Endometrial microvascular endothelial cells (primary cell): ENCODE measurements around the gene STAB1. TPM values are rescaled to one million over a fixed set of nuclear protein-coding genes. Genes with fewer than 3 reads are reported as not detected.

ENCODE experiments used
- in situ Hi-C: cut with HindIII; loops from 2 replicates; pipeline ENCODE4 v1.10.0; 2017; ENCODE audit warnings: low sequenced_read_pairs, low pct_unique_long_range_greater_than_20kb; ENCODE audit errors: inconsistent ontology term
- total RNA-seq: library from RNA; depleted of rRNA; stranded (reverse); fragments of >200 nt; gene quantifications from one replicate; pipeline ENCODE4 v1.2.3, GENCODE V29; 2015; ENCODE audit errors: inconsistent ontology term

The STAB1 gene
- total RNA-seq, 1 donor from 2014 or later, result 259 TPM

DNA sequence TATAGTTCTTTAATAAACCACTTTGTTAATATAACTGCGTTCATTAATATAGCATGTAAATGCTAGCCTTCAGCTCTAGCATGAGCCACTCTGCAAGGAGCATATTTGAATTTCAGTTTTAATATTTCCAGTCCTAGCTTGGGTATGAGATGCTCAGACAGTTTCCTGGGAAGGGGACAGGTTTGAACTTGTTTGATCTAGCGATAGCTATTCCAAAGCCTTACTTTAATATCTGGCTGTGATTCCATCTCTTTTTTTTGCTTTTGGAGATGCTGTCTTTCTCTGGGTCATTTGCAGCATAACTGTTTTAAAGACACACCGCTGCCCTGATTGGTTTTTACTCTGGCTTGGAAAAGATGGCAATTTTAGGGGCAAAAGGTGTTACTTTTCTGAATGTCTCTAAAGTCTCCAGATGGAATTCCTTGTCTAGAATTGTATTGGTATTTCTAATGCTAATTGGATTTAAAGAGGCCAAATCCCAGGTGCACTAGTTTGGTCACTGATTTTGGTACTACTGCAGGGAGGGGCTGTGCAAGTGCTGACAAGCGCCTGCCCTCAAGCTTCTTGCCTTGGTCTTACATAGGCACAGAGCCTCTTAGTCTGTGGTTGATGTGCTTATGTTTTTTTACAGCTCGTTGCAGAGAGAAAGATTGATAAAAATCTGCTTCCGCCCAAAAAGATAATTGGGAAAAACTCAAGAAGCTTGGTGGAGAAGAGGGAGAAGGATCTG is 36.9 kb upstream of the STAB1 start:
- in situ Hi-C loops, result loop anchor here (25.0 kb wide), 1 partner anchor 104 kb away; no protein-coding TSS in a partner anchor

DNA sequence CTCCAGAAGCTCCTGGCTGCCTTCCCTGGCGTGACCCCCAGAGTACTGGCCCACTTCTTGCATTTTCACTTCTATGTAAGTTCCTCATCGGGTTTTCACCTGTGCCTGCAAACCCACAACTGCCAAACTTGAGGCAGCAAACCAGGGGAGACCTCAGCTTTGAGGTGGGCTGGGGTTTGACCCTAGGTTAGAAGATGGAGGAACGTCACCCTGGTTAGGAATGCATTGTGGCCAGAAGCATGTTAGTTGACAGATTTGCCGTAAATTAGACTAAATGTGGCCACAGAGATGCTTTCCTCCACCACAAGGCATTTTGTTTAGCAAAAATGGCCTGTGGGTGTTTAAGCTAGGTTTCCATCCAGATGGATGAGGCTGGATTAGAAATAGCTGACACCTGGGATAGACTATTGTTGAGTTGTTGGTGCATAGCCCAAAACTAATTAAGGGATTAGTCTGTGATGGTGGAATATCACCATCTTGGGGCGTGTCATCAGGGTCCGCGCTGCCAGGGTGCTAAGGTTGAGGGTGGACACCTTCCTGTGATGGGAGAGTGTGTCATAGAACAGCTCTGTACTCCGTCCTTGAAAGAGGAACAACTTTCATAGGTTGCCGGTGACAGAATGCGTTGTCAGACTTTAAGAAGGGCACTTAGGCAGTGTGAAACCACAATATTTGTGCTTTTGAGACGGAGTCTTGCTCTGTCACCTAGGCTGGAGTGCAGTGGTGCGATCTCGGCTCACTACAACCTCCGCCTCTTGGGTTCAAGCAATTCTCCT is 36.2 kb upstream of the STAB1 start:
- in situ Hi-C loops, result loop anchor here (25.0 kb wide), 1 partner anchor 103 kb away; no protein-coding TSS in a partner anchor

DNA sequence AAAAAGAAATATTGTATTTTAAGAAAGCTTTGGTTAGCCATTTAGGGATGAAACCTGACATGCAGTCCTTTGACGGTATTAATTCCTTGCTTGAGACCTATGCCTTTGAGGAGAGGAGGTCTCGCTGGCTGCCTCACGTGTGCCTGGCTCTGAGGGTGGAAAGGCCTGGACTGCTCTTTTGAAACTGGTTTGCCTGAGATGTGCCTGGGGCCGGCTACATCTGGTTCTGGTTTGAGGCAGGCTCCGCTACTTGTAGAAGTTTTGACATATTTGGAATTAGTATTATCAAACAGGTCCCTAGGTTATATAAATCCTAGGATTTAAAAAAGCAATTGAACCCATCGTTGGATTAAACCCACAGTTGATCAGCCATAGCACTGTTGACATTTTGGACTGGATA is 33.3 kb upstream of the STAB1 start:
- in situ Hi-C loops, result loop anchor here (25.0 kb wide), 1 partner anchor 100 kb away; no protein-coding TSS in a partner anchor

DNA sequence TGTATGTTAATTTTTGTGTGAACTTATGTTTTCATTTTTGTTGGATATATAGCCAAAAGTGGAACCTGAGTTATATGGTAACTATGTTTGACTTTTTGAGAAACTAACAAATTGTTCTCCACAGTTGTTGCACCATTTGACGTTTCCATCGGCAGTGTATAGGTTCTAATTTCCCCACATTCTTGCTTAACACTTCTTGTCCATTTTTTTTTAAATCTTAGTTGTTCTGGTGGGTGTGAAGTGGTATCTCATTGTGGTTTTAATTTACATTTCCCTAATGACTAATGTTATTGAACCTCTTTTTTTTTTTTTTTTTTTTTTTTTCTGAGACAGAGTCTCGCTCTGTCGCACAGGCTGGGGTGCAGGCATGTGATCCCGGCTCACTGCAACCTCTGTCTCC is 31.7 kb upstream of the STAB1 start:
- in situ Hi-C loops, result loop anchor here (25.0 kb wide), 1 partner anchor 99 kb away; no protein-coding TSS in a partner anchor

DNA sequence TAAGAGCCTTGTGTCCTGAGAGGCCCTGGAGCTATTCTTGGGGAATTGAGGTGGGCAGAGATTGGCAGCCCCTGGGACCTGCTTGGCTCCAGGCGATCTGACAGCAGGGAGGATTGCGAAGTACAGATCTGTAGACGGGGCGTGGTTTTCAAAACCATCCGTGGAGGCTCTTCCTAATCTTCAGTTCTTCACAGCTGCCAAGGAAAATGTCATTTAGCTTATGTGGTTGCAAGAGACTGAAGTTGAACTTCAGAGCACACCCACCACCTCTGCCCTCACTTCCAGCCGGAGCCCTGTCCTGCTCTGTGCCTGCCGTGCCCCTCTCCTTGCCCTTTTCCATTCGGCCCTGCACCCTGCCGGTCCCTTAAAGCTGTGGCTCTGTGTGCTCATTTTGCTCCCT is 26.8 kb upstream of the STAB1 start:
- in situ Hi-C loops, result loop anchor here (25.0 kb wide), 1 partner anchor 94 kb away; no protein-coding TSS in a partner anchor

DNA sequence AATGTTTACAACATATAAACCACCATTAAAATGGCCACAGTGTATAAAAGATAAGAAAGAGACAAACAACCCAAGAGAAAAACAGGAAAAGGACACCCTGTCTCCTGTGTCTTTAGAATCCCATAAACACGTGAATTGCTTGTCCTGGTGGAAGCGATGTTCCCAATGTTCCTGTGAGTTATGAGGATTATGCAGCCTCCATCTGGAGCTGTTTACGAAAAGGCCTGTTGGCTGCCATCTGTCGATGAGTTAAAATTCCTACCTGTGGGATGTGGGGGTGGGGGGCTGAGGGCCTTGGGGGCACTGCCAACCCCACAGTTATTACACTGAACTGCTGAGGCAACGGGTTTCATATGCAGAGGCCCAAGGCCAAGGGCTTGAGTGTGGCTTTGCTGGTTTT is 26.1 kb upstream of the STAB1 start:
- in situ Hi-C loops, result loop anchor here (25.0 kb wide), 1 partner anchor 93 kb away; no protein-coding TSS in a partner anchor

DNA sequence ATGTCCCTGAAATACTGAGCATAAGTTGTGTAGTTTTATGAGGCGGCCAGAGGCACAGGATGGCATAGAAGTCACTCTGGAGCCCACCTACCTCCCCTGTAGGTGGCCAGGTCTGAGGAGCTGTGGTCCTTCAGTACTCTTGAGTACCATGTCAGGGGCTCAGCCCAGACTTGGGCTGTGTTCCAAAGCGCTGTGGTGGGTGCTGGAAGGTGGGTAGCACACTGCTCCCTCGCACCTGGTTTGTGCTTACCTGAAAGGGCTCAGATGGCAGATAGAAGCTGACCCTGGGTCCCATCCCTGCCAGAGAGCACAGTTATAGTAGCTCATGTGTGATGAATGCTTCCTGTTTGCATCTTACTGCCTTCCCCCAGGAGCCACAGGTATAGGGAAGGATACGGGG is 24.2 kb upstream of the STAB1 start:
- in situ Hi-C loops, result loop anchor here (25.0 kb wide), 1 partner anchor 91 kb away; no protein-coding TSS in a partner anchor

DNA sequence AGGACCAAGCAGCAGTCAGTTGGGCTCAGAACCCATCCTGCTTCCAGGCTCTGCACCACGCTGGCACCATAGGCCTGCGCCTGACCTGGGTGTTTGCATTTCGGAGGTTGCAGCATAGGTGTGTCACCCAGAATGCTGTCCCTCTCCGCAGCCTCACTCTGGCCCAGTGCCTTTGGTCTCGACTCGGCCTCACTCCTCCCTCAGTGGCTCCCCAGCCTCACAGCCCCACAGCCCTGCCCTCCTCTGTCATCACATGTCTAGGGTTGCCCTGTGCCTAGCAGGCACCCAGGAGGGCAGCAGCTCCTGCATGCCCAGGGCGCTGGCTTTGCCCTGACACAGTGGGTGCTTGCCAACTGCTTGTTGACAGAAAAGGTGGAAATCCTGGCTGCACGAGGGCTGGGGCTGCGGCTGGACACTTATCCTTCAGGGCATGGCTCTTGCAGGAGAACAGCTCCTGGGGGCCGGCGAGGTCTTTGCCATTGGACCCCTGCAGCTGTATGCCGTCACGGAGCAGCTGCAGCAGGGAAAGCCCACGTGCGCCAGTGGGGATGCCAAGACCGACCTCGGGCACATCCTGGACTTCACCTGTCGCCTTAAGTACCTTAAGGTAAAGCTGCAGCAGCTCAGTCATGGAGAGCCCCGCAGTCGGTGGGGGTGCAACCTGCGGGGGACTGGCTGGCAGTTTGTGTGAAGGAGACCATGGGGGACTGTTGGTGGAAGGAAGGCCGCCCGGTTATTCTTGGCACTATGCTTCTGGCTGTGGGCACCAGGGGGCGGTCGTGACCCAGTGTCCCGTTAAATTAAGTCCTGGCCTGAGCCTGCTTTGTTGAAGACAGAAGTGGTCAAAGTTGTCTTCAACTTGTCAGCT is 23.5 kb upstream of the STAB1 start:
- in situ Hi-C loops, result loop anchor here (25.0 kb wide), 1 partner anchor 91 kb away; no protein-coding TSS in a partner anchor

DNA sequence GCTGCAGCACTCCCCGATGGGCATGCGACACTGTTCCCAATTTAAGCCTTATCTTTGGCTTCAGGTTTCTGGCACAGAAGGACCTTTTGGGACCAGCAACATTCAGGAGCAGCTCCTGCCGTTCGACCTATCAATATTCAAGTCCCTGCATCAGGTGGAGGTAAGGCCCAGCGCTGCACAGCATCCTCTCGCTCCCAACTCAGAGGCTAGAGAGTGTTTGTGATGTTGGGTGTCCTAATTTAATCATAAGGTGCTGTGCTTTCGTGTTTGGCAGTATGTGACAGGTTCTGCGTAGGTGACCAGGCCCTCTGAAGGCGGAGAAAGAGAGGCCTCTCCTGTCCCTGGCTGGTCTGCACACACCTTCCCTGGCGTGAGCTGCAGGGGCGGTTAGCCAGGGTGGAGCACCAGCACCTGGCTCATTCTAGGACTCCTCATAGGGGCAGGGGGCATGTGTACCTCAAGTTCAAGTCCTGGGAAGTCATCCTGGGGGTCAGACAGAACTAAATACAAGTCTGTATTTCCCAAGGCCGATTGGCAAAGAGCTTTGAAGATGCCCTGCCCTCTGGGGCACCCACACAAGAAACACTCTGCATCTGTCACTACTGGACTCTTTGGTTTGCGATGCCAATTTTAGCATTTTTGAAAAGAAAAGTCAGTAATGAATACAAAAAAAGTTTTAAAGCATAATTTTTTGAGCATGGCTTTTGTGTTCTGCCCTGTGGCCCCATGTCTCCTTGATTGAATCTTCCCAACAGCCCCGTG is 22.7 kb upstream of the STAB1 start:
- in situ Hi-C loops, result loop anchor here (25.0 kb wide), 1 partner anchor 90 kb away; no protein-coding TSS in a partner anchor

DNA sequence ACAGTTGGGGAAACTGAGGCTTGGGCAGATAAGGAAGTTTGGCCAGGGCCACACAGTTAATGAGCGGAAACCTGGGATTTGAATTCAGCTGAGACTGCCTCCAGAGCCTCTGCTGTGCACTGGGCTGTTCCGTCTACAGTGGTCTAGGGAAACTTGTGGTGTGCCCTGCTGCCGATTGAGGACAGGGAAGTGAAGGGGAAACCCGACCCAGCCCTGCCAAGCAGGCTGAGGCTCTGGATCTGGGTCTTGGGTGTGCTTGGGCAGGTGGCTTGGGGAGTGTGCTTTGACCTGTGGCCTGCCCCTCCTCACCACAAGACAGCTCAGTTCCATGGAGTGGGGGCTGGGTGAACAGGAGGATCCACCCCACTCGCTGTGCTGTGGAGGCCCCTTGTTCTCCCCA is 22.1 kb upstream of the STAB1 start:
- in situ Hi-C loops, result loop anchor here (25.0 kb wide), 1 partner anchor 89 kb away; no protein-coding TSS in a partner anchor

DNA sequence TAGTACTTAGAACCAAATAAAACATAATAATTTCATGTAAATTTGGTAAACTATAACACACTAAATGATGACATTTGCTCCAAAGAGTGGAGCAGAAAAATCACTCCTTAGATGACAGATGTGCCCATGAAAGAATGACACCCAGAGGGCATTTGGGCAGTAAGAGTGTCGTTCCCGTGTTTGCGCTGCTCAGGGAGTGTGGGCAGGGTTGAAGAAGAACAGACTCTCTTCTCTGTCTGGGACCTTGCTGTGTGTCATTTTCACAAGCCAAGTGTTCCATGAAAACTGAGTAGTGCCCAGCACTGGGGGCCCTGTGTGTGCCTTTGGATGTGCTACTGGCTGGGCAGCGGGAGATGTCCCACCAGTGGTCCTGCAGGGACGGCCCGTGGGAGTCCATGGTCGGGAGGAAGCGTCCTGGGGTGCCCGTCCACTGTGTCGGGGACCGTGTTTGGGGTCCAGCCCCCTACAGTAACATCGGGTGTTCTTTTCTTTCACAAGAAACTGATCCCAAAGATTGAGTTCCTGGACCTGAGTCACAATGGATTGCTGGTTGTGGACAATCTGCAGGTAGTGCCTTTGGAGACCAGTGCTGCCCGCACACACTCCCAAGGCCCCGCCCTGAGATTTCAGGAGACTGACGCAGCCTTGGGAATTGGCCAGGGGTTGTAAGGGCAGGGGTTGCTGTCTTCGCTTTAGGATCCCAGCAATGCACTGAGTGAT is 17.9 kb upstream of the STAB1 start:
- in situ Hi-C loops, result no loop called here

DNA sequence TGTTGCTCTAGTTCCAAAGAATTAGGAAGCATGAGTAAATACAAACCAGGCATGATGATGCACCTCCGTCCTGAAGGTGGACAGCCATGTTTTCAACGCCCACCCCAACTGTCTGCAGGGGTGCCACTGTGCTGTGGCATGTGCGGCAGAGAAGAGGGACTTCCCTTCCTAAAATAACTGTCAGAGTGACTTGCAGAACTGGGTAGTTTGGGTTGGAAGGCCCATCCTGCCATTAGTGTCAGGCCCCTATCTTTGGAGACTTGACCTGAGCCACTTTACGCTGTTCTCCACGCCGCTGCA is 17.4 kb upstream of the STAB1 start:
- in situ Hi-C loops, result no loop called here

DNA sequence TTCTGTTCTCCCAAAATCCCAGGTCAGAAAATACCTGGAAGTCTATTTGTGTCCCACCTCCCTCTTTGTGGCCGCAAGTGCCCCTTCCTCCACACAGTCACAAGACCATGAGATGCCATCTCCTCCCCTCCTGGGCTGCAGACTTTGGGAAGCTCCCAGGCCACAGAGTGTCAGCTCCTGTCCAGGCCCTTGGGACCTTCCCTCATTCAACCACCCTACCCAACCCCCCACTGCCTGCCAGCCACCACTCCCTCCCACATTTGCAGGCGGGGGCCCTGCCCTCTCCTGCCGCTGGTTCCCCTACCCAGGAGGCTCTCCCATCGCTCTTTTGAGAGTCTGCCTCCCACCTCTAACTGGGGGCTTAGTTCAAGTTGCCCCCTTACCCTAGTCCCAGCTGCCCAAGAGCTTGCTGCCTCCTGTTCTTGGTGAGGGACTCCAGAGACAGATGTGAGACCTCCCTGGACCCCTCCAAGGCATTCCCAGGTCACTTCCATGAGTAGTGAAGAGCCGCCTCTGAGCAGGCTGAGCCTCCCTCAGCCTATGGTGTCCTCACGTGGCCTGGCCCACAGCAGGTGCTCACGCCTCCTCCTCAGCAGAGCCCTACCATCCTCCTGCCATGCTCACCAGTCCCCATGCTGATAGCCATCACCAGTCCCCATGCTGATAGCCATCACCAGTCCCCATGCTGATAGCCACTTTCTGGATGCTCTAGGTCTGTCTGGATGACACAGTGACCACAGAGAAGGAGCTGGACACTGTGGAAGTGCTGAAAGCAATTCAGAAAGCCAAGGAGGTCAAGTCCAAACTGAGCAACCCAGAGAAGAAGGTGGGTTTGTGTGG is 15.9 kb upstream of the STAB1 start:
- in situ Hi-C loops, result no loop called here

DNA sequence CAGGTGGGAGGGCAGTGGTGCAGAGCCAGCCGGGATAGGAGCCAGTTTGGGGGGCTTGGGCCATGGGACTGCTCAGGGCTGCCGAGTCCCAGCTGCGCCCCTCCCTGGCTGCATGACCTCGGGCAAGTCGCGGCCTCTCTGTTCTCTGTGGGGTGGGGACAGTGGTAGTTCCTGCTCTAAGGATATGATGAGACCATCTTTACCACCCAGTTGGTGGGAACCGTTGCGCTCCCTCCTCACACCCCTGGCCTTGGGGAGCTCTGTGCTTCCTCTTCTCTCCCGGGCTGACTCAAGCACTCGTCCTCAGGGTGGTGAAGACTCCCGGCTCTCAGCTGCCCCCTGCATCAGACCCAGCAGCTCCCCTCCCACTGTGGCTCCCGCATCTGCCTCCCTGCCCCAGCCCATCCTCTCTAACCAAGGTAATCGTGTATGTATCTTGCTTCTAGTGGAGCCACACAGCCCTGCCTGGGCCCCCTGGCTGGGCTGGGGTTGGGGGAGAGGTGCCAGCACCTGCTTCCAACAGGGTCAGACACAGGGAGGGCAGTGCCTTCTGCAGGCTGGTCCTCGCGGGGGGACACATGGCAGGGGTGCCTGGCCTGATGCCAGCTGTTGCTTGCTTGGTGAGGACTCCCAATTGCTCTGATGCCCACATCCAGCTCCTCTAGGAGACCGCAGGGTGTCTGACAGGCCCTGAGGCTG is 15.1 kb upstream of the STAB1 start:
- in situ Hi-C loops, result no loop called here

DNA sequence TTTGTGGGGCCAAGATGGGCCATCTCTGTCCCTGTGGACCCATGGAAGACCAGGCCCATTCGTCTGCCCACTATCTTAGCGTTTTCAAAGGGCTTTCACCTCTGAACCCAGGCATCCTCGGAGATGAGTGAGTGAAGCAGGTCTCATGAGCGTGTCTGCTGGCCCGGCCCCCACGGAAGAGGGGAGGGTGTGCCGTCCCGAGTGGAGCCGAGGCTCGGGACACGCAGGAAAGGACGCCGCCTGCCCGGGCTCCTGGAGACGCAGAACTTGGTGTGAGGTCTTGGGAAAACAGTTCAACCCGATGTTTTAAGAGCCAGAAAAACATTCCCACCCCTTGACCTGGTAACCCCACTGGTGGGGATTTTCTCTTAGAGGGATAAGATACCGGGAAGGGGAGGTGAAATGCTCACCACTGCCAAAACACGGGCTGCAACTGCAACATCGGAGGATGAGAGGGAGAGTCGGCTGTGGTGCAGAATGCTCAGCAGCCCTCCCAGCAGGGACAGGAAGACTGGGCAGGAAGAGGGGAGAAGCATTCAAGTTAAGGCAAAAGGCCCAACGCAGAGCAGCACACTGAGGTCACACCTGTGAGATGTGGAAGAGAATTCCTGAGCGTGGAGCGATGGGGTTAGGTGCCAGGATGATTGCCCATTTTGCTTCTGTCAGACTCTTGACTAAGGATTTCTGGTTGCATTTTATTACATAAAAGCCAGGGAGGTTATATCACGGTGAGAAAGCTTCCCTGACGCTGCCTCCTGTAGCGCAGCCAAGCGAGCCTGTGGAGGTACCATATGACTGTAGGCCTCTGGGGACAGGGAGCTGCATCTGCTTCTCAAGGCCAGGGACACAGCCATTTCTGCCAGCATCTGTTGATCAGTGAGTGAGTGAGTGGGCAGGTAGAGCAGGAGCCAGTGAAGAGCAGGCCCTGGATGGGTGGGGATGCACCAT is 14.1 kb upstream of the STAB1 start:
- in situ Hi-C loops, result no loop called here
